Limb (tissue), 2 donors: ENCODE measurements around the gene TSPEAR.
A peak's percentile ranks its signal among the peaks of the same experiment; 100 is the strongest.

ENCODE experiments used
- DNase-seq, 2 donors: peaks; one replicate each; pipeline ENCODE4 v3.0.0-alpha.2; 2016; ENCODE audit errors: extremely low spot score in 2 of 2

TSPEAR gene

DNA sequence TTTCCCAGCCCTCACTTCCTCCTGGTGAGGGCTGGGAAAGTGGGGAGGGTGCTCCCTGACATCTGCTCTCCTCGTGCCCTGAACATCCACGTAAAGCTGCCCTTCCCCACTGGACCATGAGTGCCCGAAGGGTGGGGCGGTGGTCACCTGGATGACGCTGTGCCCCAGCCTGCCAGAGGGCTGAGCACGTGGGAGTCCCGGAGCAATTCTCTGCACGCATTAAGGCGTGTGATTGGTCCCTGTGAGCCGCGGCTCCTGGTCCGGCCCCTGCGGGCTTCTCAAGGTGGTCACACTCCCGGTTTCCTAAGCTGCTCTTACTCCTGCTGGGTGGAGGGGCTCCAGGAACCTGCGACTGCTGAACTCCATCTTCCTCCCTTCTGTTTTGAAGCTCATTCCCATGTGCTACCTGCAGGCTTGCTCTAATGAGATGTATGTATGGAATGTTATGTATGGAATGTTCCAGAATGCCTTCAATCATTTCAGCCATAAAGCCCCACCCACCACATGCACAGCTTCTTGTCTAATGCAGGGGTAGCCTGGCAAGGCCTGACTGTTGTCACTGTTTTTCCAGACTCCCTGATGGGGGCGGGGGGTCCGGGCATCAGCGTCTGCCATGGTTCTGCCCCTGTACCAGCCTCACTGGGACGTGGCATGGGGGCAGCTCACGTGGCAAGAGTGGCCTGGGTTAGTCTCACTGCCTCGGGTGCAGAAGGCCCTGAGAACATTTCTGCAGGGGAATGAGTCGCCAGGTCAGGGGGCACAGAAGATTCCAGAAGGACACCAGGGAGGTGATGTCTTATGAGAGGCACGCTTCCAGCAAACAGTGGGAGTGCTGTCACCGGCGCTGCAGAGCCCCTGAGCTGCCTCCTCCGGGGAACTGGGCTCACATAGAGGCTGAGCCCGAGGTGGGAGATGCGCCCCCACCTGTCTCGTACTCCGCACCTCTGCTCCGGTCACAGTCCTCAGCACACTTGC lies 190.8 kb downstream of the TSPEAR start:
- DNase-seq, result no peak

DNA sequence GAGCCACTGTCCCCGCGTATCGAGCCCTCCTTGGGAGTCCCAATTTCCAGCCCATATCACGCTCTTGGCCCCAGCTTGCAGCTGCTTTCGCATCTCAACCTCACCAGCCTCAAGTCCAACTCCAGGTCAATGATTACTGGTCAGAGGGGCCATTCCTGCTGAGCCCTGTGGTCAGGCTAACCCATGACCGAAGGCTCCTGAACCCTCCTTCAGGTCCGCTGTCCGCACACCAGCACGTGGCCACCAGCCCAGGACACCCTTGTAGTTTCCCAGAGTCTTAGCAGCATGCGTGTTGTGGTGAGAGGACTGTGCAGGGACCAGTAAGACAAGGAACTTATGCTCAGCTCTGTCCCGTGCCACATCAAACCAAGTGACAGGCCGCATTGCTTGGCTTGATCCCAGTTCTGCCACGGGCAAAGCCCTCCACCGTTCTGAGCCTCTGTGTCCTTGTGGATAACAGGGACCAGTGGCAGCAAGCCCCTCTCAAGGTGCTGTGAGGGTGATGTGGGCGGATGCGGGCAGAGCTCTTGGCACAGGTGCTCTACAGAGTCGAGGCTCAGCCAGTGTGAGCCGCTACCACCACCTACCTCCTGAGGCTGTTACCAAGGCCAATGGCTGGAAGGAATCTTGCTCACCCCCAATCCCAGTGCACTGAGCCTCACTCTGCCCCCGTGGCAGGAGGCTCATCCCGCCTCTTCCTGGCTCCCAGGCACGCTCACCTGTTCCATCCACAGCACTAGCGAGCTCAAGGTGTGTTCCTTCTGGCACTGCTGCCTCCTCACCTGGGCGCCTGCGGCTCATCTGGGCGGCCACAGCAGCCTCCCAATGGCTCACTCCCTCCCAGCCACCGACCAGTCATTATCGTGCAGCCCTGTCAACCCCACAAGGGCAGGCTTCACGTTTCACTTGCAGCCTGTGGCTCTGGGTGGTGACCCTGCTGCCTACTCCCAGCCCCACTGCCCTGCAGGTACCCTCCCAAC lies 191.7 kb downstream of the TSPEAR start:
- DNase-seq, result no peak

DNA sequence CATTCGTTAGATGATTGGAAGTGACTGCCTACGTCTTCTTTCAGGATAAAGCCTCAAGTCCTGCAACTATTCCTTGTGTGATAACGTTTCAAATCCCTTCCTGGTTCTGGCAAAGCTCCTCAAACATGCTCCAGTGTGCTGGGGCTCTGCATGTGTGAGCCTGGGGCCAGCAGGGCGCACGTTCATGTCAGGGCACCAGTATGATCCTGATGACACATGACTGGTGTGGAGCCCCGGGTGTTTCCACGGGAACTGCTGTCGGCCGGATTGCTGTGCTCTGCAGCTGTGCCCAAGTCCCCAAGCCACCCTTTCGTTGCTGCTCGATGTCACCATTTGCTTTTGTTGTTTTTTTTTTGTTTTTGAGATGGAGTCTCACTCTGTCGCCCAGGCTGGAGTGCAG lies 192.7 kb downstream of the TSPEAR start:
- DNase-seq, result no peak

DNA sequence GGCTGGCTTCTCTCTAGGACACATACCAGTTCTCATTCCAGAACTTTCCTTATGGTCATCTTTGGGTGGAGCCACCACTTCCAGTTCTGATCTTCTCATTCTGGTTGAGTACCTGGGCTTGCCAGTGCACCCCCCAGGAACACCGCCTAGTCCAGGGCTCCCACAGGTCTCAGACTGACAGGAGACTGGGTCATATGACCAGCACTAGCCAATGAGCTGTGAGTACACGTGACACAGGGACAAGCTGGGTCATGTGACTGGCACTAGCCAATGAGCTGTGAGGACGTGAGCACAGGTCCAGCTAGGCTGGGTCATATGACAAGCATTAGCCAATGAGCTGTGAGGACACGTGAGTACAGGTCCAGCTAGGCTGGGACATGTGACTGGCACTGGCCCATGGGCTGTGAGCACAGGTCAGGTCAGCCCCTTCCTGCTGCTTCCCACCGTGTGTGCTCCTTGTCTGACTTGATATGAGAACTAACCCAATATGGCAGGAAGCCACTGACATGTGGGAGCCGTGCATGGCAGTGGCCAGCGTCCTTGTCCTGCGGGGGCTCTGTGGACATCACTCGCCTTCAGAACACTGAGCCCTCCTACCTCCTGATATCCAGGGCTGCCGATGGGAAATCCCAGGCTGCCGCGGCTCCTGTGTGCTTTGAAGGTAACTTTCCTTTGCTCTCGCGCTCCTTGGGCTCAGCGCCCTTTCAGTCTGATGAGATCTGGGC lies 194.0 kb downstream of the TSPEAR start:
- no peak for DNase-seq

DNA sequence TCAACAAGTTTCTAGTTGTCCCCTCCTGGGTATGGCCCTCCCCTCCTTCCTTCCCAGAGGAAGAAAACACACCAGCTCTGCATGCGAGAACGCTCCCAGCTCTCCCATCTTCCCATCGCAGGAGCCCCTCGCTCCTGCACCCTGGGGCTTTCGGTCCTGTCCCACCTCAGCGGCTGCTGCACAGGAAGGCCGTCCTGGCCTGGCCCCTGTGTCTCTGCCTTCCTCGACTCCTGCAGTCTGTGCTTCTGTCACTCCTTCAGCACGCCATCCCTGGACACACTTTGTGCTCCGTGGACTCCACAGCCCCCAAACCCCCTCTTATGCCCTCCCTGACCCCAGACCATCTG lies 194.6 kb downstream of the TSPEAR start:
- no peak for DNase-seq

DNA sequence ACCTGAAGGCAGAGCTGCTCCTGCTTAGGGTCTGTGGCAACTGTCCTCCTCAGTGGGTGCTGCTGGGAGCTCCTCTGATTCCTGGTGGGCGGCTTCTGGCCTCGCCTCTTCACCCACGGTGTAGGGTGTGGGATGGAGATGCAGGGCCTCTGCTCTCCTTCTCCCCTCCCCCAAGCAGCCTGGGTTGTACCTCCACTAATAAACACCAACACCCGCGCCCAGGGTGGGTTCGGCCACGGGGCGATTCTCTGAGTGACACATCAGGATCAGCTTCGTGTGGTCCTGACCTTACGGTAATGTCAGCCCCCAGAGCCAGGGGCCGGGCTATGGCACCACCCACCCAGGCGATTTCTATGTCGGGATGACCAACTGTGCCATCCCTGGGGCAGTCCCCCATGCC lies 195.0 kb downstream of the TSPEAR start:
- DNase-seq, result no peak

DNA sequence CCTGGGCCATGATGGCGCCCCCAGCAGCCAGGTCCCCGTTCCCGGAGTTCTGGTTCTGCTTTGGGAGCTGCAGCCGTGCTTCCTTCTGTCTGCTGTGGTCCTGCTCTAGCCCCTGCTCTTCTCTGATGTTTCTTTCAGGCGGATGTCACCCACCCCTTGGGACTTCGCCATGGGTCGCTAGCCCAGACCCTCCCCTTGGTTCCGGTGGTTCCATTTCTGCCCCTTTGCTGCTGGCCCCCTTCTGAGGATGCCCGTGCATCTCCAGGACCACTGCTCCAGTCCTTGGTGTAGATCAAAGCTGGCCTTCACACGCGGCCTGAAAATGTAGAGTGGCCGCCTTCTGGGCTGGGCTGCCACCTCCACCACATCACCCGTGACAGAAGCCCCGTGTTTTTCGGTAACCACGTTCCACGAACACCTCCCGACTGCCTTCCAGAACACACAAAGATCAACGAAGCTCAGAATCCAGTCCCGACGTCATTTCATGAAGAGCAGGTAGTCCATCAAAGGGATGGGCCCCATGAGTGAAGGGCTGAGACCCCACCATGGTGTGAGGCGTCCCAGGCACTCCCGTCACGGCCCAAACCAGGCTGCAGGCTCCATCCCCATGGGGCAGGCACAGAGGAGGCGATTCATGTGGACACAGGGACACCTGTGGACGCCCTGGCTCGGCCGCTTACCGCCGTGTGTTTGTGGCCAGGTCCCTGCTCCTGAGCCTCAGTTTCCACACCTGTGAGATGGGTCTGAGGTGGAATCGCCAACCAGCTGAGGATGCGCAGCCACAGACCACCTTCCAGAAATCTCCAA lies 195.8 kb downstream of the TSPEAR start:
- DNase-seq, result no peak

DNA sequence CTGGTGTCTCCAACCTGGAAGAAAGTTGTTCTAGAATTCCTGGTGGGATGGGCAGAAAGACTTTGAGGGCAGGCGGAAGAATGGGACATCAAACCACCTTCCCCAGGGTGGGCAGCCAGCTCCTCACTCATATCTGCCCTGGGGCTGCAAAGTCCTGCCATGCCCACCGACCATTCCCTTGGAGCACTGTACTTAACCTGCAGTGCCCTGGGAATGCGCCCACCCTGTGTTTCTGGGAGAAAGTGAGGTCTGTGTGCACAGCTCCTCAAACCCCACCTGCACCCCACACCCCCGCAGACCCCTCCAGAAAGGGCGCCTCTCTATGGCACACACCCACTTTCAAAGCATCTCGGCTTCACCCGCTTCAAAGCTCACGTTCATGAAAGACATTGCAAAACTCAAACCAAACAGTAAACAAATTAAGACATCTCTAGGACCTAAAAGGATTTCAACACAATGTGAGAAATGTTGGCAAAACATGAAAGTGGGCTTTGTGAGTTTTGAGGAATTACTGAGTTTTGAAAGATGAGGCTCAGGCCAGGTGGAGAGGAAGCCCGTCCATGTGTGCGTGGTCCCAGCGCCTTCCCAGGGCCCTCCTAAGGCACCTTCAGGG lies 196.5 kb downstream of the TSPEAR start:
- DNase-seq, result no peak

DNA sequence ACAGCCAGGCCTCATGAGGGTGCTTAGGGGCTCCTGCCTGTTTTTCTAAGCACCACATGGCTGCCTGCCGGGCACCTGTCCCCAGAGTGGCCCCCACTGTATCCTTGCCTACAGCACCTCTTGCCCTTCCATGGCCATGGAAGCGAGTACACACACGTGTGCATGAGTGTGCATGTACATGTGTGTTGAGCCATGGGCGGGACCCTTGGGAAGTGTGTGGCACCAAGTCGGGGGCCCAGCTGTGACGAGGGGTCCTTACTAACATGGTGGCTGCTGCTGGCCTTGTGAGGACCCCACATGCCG lies 197.2 kb downstream of the TSPEAR start:
- DNase-seq, result no peak

DNA sequence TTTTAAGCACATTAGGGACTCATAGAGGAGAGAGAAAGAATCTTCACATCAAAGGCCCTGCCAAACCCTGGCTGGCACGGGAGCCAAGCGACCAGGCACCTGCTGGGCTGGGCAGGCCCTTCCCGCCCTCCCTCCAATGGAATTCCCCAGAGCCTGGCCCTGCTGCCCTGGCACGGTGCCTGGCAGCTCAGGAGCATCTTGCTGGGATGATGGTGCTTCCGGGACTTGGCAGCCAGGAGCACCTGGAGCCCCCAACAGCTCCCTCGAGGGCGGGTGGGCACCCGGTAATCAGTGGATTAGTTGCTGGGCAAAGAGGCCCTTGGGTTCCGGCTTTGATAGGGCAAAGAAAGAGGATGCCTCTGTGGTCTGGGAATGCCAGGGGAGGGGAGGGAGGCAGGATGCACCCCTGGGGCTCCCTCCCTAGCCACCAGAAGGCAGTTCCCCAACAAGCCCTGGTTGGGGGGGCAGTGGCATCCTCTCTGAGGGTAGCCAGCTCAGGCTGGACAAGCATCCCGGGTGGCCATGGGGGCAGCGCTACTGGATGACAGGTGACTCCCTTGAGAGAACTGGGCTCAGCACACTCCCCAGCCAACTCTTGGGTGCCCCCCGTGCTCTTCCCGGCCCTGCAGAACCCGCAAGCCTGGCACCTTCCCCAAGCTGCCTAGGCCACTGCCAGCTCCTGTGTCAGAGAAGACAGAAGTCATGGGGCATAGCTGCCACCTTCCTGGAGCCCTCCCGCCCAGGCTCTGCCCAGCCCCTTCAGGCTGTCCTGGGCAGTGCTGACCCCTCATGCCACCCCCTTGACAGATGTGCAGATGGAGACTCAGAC lies 197.8 kb downstream of the TSPEAR start:
- no peak for DNase-seq

DNA sequence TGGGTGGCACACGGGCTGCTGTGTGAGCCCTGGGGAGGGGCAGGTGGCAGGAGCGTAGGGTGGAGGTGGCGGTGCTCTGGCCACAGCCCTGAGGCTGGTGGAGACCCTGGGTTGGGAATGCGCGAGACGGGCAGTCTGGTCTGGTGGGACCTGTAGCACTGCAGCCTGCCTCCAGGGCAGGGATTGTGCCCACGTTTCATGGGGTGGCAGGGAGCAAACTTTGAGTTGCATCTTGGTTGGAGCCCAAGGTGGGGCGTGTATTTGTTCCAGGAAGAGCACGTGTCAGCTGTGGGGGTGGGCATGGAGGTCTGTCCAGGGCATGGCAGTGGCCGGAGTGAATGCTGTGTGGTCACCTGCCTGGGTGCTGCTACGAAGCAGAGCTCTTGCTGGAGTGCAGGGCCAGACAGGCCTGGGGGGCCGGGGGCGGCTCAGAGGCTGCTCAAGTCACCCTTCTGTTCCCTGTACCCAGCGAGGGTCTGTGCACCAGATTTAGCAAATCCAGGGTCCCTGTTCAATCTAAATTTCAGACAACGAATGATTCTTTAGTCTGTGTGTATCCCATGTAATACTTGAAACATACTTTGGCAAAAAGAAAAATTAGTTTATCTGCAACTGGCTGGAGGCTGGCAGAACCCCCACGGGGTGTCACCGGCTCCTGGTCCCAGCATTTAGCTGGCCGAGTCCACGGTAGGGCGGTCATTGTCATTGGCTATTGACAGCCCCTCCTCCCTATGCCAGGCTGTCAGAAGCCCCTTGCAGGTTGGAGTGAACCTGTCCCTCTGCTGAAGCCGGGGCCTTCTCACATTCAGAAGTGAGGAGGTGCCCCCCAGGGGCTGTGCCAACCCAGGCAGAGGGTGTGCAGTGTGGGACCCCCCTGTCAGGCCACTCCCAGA lies 198.6 kb downstream of the TSPEAR start:
- no peak for DNase-seq

DNA sequence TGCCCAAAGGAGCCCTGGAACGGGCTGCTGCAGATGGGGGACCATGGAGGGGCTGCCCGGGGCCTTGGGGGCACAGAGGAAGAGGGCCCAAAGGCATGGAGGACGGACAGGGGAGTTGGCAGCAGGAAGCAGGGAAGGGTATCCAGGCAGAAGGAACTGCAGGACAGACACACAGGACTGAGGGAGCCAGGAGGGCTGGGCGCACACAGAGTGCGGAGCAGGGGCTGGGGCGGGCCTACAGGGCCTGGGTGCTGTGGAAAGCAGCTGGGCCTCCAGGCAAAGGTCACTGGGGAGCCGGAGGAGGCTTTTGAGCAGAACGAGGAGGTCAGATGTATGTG lies 199.5 kb downstream of the TSPEAR start:
- no peak for DNase-seq

DNA sequence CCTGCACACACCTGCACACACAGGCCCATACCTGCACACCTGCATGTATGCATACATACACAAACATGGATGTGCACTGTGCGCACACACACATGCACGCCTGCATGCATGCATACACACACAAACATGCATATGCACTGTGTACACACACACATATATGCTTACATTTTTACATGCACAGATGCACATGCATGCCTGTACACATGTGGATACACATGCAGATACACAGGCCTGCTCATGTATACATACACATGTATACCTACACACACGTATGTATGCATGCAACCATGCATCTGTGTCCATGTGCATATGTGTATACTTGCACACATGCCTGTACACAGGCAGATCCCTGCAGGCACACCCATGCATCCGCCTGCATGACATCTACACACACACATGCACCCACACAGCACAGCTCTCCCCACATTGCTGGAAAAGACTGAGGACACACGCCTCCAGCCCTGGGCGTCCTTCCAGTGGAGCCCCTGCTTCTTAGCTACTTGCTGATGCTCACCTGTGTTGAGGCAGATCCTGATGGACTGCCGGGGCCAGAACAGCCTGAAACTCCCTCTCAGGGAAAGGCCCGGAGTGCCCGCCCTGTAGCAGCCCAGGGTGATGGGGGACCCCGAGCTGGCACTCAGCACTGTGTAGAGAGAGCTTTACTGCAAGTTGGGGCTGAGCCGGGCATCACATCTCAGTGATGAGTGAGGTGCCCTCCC lies 200.0 kb downstream of the TSPEAR start:
- DNase-seq, result no peak

DNA sequence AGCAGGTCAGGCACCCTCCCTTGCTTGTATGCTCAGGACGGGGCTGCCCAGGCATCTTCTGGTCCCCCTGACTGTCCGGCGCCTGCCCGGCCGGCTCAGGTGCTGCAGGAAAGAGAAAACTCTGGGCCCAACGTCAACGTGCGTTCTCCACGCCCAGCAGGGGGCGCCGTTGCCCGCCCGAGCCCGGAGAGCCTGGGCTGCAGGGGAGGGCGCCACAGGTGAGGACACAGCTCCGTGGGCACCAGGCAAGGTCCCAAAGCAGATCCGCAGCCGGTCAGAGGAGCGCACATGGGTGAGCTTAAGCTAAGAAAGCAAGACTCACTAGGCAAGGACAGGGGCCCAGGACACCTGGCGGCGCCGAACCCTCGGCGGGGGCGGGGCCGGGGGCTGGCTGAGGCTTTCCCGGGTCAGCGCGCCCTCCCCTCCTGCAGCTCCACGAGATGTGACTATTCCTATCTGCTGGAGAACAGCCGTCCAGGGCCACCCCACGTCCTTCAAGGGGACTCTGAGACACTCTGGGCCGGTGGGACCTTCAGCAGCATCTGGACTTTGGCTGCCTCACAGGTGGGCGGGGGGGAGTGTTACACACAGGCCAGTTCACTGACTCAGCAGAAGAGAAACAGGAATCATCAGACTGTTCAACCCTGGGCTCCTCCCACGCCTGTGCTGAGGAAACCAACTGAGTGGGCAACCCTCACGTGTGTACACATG lies 200.7 kb downstream of the TSPEAR start:
- peak; percentile 12 to 74 for DNase-seq

DNA sequence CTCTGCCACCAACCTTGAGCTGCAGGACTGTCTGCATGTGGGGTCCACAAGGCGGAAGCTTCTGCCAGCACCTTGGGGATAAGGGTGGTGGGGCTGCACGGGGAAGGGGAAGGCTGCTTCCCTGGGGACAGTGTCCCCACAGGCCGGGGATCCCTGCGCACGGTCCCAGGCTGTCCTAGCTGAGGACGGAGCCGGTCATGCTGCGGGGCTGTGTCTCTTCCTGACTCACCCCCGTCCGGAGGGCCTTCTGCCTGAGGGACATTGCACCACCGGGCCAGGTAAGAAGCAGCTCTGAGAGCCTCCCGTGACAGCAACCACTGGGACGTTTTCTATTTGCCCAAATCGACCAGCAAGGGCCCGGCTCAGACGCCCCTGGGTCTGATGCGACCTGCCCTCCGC lies 201.3 kb downstream of the TSPEAR start:
- DNase-seq, result no peak

DNA sequence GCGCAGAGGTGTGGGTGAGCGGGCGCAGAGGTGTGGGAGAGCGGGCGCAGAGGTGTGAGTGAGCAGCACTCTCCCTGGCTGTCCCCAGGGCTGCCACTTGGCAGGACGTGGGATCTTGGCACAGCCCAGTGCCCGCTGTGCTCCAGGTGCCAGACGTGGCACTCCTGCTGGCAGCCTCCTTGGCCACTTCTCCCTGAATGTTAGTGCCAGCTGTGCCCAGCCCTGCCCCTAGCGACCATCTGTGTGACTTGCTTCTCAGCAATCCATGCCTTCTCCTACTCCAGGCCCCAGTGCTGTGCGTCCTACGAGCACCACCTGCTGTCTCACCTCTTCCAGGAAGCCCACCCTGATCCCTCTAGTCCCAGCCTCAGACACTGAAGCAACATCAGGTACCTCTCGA lies 201.8 kb downstream of the TSPEAR start:
- no peak for DNase-seq

DNA sequence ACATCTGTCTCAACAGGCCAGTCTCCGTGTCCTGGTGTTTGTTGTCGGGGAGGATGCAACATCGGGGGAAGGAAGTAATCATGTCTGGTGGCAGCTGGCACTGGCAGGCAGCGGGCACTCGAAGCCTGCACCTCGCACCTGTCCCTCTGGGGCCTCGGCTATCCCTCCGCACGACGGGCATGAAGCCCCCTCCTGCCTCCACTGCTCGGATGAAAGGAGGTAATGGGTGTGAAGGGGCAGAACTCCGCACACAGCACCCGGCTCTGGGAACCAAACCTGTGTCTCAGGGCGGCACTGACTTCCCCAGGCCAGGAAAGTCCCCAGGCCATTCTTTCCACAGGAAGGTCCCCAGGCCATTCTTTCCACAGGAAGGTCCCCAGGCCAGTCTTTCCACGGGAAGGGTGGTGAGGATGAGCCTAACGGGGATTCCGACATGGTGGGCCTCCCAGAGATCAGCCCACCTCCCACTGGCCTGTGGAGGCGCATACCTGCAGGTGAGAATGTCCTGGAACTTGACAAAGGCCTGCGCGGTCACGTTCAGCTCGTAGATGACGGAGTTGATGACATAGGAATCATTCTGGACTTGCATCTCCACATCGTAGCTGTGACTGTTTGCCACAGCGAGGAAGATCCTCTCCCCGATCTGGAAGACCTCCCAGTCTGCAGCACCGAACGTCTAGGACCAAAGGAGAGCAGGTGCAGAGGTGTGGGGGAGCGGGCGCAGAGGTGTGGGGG lies 202.5 kb downstream of the TSPEAR start:
- DNase-seq, result no peak
